ENCODE measurements around the gene CBY2.

Gene CBY2

GRCh38 chr13:45690636-45691035 is 11.5 kb upstream of the CBY2 start:
- no peak overlapping the region for H3K4me3 ChIP-seq (ENCODE audit: low read depth, low read length)
- DNase-seq (ENCODE audit: low read depth), result no peak
- no peak for TF ChIP-seq CTCF (IDR thresholded peaks at IDR 0.05; ENCODE audit: insufficient read depth, low read depth, low read length, missing control alignments)

- H3K4me3 ChIP-seq (ENCODE audit: low read depth, low read length), result no peak overlapping the region
- no peak for TF ChIP-seq CTCF (IDR thresholded peaks at IDR 0.05; ENCODE audit: insufficient read depth, low read depth, low read length, missing control alignments)
- no peak for DNase-seq (ENCODE audit: low read depth)
These were observed 10.9 kb upstream of the CBY2 start for GRCh38 chr13:45691251-45691650.

GRCh38 chr13:45691667-45692066 is 10.5 kb upstream of the CBY2 start:
- no peak for TF ChIP-seq CTCF (IDR thresholded peaks at IDR 0.05; ENCODE audit: insufficient read depth, low read depth, low read length, missing control alignments)
- H3K4me3 ChIP-seq (ENCODE audit: low read depth, low read length), result no peak overlapping the region
- no peak for DNase-seq (ENCODE audit: low read depth)

DNA sequence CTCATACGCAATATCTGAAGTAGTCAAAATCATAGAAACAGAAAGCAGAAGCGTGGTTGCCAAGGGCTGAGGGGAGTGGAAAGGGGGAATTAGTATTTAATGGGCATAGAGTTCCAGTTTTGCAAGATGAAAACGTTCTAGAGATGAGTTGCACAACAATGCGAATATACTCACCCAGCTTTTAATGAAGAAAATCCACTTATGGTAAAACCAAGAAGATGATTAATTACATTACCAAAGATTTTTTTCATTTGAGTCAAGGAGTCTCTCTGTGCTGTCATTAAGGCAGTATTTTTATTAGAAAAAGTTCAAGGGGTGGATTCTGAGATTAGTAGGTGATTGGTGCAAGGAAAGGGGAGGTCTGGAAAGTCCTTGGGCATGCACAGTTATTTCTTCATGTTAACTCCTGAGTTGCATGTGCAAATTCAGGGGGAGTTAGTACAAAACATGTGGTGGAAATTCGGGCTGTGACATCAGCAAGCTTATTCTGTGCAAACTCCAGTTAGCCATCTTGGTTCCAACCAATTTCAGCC is 6.9 kb upstream of the CBY2 start:
- H3K4me3 ChIP-seq (ENCODE audit: low read depth, low read length), result peak overlapping the region; percentile 71
- no peak for TF ChIP-seq CTCF (IDR thresholded peaks at IDR 0.05; ENCODE audit: insufficient read depth, low read depth, low read length, missing control alignments)
- peak; percentile 86 for DNase-seq (ENCODE audit: low read depth)

DNA sequence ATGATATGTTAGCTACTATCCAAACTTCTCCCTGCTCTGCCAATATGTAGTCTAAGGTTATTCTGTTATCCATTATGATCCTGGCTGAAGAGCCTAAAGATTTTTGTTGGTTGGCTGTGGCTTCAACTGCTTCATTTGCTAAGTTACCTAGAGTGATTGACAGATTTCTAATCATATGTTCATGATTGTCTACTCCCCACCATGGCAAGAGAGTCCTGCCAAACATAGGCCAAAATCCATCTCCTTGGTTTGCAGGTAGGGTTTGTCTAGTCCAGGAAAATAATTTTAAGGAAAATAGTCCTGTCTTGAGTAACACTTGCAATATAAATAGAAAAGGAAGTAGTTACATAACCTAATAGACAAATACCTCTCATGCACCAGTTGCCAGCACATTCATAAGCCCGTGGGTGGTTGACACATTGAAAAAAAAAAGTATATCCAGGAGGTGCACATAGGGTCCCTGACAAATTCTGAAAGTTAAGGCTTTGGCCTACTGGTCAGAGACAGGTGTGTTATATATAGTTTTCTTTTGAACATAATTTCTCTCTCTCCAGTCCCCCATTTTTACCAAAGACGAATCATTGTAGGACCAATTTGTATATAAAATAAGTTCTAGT is 5.4 kb upstream of the CBY2 start:
- H3K4me3 ChIP-seq (ENCODE audit: low read depth, low read length), result peak overlapping the region; percentile 71
- no peak for TF ChIP-seq CTCF (IDR thresholded peaks at IDR 0.05; ENCODE audit: insufficient read depth, low read depth, low read length, missing control alignments)
- peak; percentile 91 for DNase-seq (ENCODE audit: low read depth)

GRCh38 chr13:45700971-45701900 is 884 bp upstream of the CBY2 start:
- H3K4me3 ChIP-seq (ENCODE audit: low read depth, low read length), result peak overlapping the region; percentile 71
- DNase-seq (ENCODE audit: low read depth), result peak; percentile 97
- TF ChIP-seq CTCF (IDR thresholded peaks at IDR 0.05; ENCODE audit: insufficient read depth, low read depth, low read length, missing control alignments), result peak; percentile 56
